NB4 (cell line): ENCODE measurements around the gene WNT10A.

Source experiments
- POLR2A ChIP-seq: IDR thresholded peaks from 2 replicates; pipeline ENCODE4 v1.6.1; 2011; ENCODE audit warnings: mild to moderate bottlenecking; ENCODE audit not compliant: insufficient read length; ENCODE audit errors: extremely low read depth
- TF ChIP-seq, protein P1 (sequence below): IDR thresholded peaks from one replicate; pipeline ENCODE4 v1.5.1; 2012; ENCODE audit warnings: low read depth, low read length
- TF ChIP-seq, protein P2 (sequence below): IDR thresholded peaks from 2 replicates; pipeline ENCODE4 v1.6.1; 2011; ENCODE audit warnings: low read depth, low read length

DNA sequence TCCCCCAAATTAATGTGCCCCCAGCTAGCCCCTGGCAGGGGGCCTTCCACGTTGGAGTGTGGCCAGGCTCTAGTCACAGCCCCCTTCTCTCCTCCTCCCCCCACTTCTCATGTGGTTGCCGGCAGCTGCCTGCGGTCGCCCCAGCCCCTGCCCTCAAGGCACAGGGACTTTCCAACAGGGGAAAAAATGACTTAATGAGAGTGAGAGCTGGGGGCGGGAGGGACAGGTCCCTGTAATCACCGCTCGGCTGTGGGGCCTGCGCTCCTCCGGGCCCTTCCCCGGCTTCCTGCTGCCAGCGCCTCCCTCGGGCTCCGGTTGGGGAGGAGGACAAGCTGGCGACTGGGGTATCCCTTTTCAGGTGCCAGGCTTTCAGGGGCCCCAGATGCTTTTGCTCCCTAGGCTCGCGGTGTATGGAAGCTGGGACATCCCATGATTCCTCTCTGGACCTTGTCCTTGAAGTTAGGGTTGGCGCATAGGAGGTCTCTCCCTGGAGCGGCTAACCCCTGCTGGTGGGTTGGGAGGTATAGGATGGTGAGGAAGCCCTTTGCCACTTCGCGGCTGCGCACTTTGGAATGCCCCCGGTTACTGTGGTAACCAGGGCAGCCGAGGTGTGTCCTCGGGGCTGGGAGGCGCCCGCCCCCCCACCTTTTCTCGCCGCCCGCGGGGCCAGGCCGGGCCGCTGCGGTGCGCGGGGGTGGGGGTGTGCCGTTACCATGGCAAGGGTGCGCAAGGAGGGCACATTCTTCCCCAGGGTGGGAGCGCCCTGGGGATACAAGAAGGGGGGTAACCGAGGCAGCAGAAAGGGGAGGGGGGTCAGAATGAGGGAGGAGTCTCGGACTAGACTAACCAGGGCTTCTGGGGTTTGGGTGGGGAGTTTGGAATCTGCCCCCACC lies 16.1 kb downstream of the WNT10A start:
- TF ChIP-seq, protein P1, sequence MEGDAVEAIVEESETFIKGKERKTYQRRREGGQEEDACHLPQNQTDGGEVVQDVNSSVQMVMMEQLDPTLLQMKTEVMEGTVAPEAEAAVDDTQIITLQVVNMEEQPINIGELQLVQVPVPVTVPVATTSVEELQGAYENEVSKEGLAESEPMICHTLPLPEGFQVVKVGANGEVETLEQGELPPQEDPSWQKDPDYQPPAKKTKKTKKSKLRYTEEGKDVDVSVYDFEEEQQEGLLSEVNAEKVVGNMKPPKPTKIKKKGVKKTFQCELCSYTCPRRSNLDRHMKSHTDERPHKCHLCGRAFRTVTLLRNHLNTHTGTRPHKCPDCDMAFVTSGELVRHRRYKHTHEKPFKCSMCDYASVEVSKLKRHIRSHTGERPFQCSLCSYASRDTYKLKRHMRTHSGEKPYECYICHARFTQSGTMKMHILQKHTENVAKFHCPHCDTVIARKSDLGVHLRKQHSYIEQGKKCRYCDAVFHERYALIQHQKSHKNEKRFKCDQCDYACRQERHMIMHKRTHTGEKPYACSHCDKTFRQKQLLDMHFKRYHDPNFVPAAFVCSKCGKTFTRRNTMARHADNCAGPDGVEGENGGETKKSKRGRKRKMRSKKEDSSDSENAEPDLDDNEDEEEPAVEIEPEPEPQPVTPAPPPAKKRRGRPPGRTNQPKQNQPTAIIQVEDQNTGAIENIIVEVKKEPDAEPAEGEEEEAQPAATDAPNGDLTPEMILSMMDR = no peak
- no peak for TF ChIP-seq POLR2A
- TF ChIP-seq, protein P2, sequence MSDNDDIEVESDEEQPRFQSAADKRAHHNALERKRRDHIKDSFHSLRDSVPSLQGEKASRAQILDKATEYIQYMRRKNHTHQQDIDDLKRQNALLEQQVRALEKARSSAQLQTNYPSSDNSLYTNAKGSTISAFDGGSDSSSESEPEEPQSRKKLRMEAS = peak; percentile 4; the same call in 1 of the 2 replicates
